Heart left ventricle (tissue), 16 donors: ENCODE measurements around the gene SLC51A. TPM values are rescaled to one million over a fixed set of nuclear protein-coding genes. Genes with fewer than 3 reads are reported as not detected.
A peak's percentile ranks its signal among the peaks of the same experiment; 100 is the strongest.
"Not testable (repeated sequence)": the region's sequence is repeated elsewhere in the genome, so short reads cannot be mapped to it uniquely, and the experiment has no call there.

Experiments used
- ATAC-seq, 4 donors: fragments of 200-7000 bp; cut with Tn5 transposase; one replicate each; pipeline ENCODE4 v1.9.1; 2020 to 2022; ENCODE audit warnings: moderate library complexity in 4 of 4, mild to moderate bottlenecking in 3 of 4, moderate number of reproducible peaks in 1 of 4
- DNase-seq, 5 donors: peaks; one replicate each; pipeline ENCODE4 v3.0.0-alpha.2; 2020
- H3K27ac ChIP-seq, 12 donors: fragments of 200-600 bp; sonication (generic) in 4 of 12; one replicate each; pipeline versions ENCODE4 v1.5.0 to v1.8.0; 2016 to 2022; ENCODE audit warnings: mild to moderate bottlenecking in 2 of 12
- H3K27me3 ChIP-seq, 9 donors: fragments of 200-600 bp; sonication (generic) in 2 of 9; one replicate each; pipeline versions ENCODE4 v1.5.1 to v1.8.0; 2016 to 2022; ENCODE audit warnings: mild to moderate bottlenecking in 3 of 9
- H3K36me3 ChIP-seq, 9 donors: fragments of 200-600 bp; sonication (generic) in 2 of 9; one replicate each; pipeline versions ENCODE4 v1.5.0 to v1.8.0; 2018 to 2022; ENCODE audit warnings: mild to moderate bottlenecking in 2 of 9
- H3K4me1 ChIP-seq, 12 donors: fragments of 200-600 bp; sonication (generic) in 4 of 12; one replicate each; pipeline versions ENCODE4 v1.5.0 to v1.8.0; 2016 to 2022; ENCODE audit warnings: mild to moderate bottlenecking in 3 of 12
- H3K4me3 ChIP-seq, 12 donors: fragments of 200-600 bp; sonication (generic) in 4 of 12; one replicate each; pipeline versions ENCODE4 v1.5.0 to v1.8.0; 2017 to 2022; ENCODE audit warnings: mild to moderate bottlenecking in 9 of 12, moderate library complexity in 4 of 12
- H3K9me3 ChIP-seq, 12 donors: fragments of 200-600 bp; sonication (generic) in 4 of 12; one replicate each; pipeline versions ENCODE4 v1.5.0 to v1.8.0; 2016 to 2022; ENCODE audit warnings: mild to moderate bottlenecking in 1 of 12
- POLR2A ChIP-seq, 2 donors: fragments of 450-650 bp; IDR thresholded peaks; one replicate each; pipeline ENCODE4 v1.6.1; 2017; ENCODE audit warnings: antibody characterized with exemption in 2 of 2, mild to moderate bottlenecking in 2 of 2, moderate library complexity in 2 of 2
- WGBS, 4 donors: extraction: QIAGEN DNeasy Blood & Tissue Kit in 2 of 4; methylation state at CpG; one replicate each; pipeline versions ENCODE4 v1.1.5 to v1.1.7; 2013 to 2018; 5-methylcytosine and 5-hydroxymethylcytosine counted together
- intact Hi-C, 10 donors: fragments of 100-400 bp; cut with DNase I; formaldehyde crosslinking; loops; one replicate each; pipeline versions ENCODE4 v1.11.1 to v1.14.2; 2022
- polyA plus RNA-seq, 2 donors: library from polyadenylated mRNA; stranded (reverse); fragments of 200-250 nt; gene quantifications; one replicate each; pipeline ENCODE4 v1.2.3, GENCODE V29; 2013
- total RNA-seq, 9 donors: library from RNA; depleted of rRNA in 2 of 9; stranded (reverse); fragments of >200 nt in 2 of 9; fragmentation: NEBNext Ultra II Directional in 3 of 9; extraction: Animal tissue kit (Norgen Biotek cat#: 25700) in 3 of 9; gene quantifications; one replicate each; pipeline versions ENCODE4 v1.1.0 to v1.2.4, GENCODE V29; 2016 to 2023
- TF ChIP-seq, protein P1 (sequence below), 12 donors: fragments of 200-600 bp; sonication (generic) in 4 of 12; IDR thresholded peaks; one replicate each; pipeline versions ENCODE4 v1.5.0 to v1.8.0; 2018 to 2022; ENCODE audit warnings: antibody characterized with exemption in 12 of 12, mild to moderate bottlenecking in 5 of 12
- donor health status: ischemic (EF 13 %, LVEDD 7.1; RV severe dilation, severe dysfunction).
- donor health status: healthy with polysubstance abuse.
- donor health status: DM: no; HTN: yes; CAD: no.
- donor health status: DM: no; HTN: no; CAD: no.
- donor health status: ischemic (EF 25% LVEDD 6.9; RV normal size, moderate dysfunction).
- donor health status: ischemic (EF 25% LVEDD 5.7; RV mildly dilated, moderate dysfunction).
- donor health status: healthy.
- donor health status: DM: yes; HTN: yes; CAD: no.
- donor health status: ischemic (EF 35%, LVEDD 5.7; RV mildly dilated, moderate dysfunction).
- donor health status: nonischemic (EF 11% LVEDD 7.7; RV severe dilation, severe dysfunction).
- donor health status: DM: yes; HTN: yes; CAD: no.
- donor health status: PGD.
- donor health status: ischemic (EF 29% LVEDD 5.4; RV normal size, mild dysfunction).
- donor health status: nonischemic (EF 23%, LVEDD 6.1; RV moderate dilation, normal function).

SLC51A gene
- total and polyA plus RNA-seq, 11 donors = 0.18 to 1.9 (median 0.78) TPM; not detected in 7

DNA sequence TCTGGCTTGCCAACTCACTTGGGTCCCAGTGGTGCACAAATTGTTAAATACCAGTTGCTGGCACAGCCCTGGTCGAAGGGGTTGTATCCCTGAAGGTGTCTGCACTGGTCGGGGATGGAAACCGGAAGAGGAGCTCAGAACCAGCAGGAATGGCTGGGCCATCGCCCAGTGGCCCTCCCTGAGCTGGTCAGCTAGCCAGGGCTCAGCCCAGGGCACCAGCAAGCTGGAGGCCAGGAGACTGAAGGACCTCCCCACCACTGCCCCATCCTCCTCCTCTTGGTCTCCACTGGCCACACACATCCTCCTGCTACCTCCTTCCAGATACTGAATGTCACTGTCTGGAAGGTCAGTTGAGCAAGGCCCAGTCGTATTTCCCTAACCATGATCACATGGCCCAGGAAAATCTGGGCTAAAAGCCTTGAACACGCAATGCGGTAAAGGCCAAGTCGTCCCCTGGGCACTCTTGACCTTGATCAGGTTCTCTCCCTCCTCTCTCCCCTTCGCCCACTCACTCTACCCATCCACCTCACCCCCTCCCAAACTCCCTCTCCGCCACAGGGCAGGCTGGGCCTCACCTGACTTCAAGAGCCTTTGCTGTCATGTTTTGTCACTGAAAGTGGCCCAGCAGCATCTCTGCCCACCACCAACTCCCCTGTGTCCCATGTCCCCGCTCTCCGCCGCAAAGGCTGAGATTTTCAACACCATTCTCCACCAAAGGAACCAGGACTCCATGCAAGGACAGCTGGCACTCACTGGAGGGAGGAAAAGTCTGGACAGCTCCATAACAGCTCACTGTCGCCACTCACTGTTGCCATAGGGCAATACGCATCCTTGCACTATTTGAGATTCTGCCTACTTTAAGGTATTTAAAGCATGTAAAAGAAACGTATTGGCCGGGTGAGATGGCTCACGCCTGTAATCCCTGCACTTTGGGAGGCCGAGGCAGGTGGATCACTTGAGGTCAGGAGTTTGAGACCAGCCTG is 17.3 kb upstream of the SLC51A start:
- H3K4me1 ChIP-seq = peaks cover 0 to 12% (median 6%) of the 10 kb centered on the region in 12 donors
- intact Hi-C loops = loop anchor here in 3 of 10 donors (5.0 to 10.0 kb wide), 3 partner anchors 127 to 174 kb away; no protein-coding TSS in a partner anchor
- WGBS, 4 donors = 77 to 86% (median 81%) methylated on average over 17 to 19 of the region's 19 CpGs
- H3K27me3 ChIP-seq = no peaks in the 10 kb centered on the region
- ATAC-seq (no peak), DNase-seq (no peak)
- H3K4me3 ChIP-seq = no peak overlapping the region
- no peak overlapping the region for H3K27ac ChIP-seq
- no peaks in the 10 kb centered on the region for H3K36me3 ChIP-seq
- no peak for TF ChIP-seq POLR2A (IDR thresholded peaks at IDR 0.05)
- TF ChIP-seq, protein P1, sequence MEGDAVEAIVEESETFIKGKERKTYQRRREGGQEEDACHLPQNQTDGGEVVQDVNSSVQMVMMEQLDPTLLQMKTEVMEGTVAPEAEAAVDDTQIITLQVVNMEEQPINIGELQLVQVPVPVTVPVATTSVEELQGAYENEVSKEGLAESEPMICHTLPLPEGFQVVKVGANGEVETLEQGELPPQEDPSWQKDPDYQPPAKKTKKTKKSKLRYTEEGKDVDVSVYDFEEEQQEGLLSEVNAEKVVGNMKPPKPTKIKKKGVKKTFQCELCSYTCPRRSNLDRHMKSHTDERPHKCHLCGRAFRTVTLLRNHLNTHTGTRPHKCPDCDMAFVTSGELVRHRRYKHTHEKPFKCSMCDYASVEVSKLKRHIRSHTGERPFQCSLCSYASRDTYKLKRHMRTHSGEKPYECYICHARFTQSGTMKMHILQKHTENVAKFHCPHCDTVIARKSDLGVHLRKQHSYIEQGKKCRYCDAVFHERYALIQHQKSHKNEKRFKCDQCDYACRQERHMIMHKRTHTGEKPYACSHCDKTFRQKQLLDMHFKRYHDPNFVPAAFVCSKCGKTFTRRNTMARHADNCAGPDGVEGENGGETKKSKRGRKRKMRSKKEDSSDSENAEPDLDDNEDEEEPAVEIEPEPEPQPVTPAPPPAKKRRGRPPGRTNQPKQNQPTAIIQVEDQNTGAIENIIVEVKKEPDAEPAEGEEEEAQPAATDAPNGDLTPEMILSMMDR (IDR thresholded peaks at IDR 0.05) = no peak
- no peaks in the 10 kb centered on the region for H3K9me3 ChIP-seq

- ATAC-seq (peak in 3 of 4 donors; percentile 57 to 78 (median 68)), DNase-seq (peak in 3 of 5 donors; percentile 56 to 77 (median 76))
- H3K4me1 ChIP-seq = peaks cover 0 to 5% (median 0%) of the 10 kb centered on the region in 12 donors
- no peaks in the 10 kb centered on the region for H3K36me3 ChIP-seq
- H3K27ac ChIP-seq = peak overlapping the region in 2 of 12 donors; percentile 8 to 46
- TF ChIP-seq POLR2A (IDR thresholded peaks at IDR 0.05) = no peak
- TF ChIP-seq, protein P1 (IDR thresholded peaks at IDR 0.05) = no peak
- no peaks in the 10 kb centered on the region for H3K9me3 ChIP-seq
- WGBS, 4 donors = 52 to 70% (median 62%) methylated on average over 21 of the region's 21 CpGs
- intact Hi-C loops = no loop called here
- no peaks in the 10 kb centered on the region for H3K27me3 ChIP-seq
- peak overlapping the region in 1 of 12 donors; percentile 22 for H3K4me3 ChIP-seq
Measured at GRCh38 chr3:196202516-196202970, 13.8 kb upstream of the SLC51A start.

- WGBS, 4 donors = 77 to 84% (median 83%) methylated on average over 3 of the region's 3 CpGs
- no peak for TF ChIP-seq POLR2A (IDR thresholded peaks at IDR 0.05)
- TF ChIP-seq, protein P1 (IDR thresholded peaks at IDR 0.05) = no peak
- ATAC-seq = no peak
Measured at GRCh38 chr3:196203846-196204245, 12.5 kb upstream of the SLC51A start.

GRCh38 chr3:196205442-196206205 is 10.7 kb upstream of the SLC51A start:
- H3K27ac ChIP-seq, H3K9me3 ChIP-seq, intact Hi-C loops, H3K36me3 ChIP-seq, ATAC-seq, H3K4me3 ChIP-seq, H3K4me1 ChIP-seq, H3K27me3 ChIP-seq: not testable (repeated sequence)
- DNase-seq = peak in 1 of 5 donors; percentile 13
- 89 to 93% (median 91%) methylated on average over 9 of the region's 9 CpGs for WGBS, 4 donors

More at GRCh38 chr3:196203846-196204245, 12.5 kb upstream of the SLC51A start:
- H3K36me3 ChIP-seq = no peaks in the 10 kb centered on the region
- H3K9me3 ChIP-seq = no peaks in the 10 kb centered on the region
- no peak for DNase-seq
- H3K4me3 ChIP-seq = no peak overlapping the region
- intact Hi-C loops = no loop called here
- H3K27me3 ChIP-seq = peaks cover 0 to 6% (median 0%) of the 10 kb centered on the region in 9 donors
- H3K4me1 ChIP-seq = peaks cover 0 to 10% (median 0%) of the 10 kb centered on the region in 12 donors
- no peak overlapping the region for H3K27ac ChIP-seq
